ENCODE data around the gene ZMAT3.

- no peak for TF ChIP-seq ZNF619 (CRISPR knock-in tag; IDR thresholded peaks at IDR 0.05)
- TF ChIP-seq TFDP2 (CRISPR knock-in tag; IDR thresholded peaks at IDR 0.05): no peak
- no peak for TF ChIP-seq KLF16 (CRISPR knock-in tag; IDR thresholded peaks at IDR 0.05)
- TF ChIP-seq NONO (IDR thresholded peaks at IDR 0.05): no peak
- TF ChIP-seq NONO (CRISPR knock-in tag; conservative IDR thresholded peaks at IDR 0.05): no peak
Observed at GRCh38 chr3:178969004-178969700, 102.5 kb downstream of the ZMAT3 start.
